ENCODE measurements around the gene BLOC1S1. TPM values are rescaled to one million over a fixed set of nuclear protein-coding genes. Genes with fewer than 3 reads are reported as not detected.

Gene BLOC1S1
- total RNA-seq (2021; ENCODE audit: unreplicated experiment) = 87.3 TPM
- polyA plus RNA-seq (2012; ENCODE audit: insufficient read length) = 118 TPM
- Bru-seq, nascent RNA = percentile 81 among the genes with signal in this experiment
- BruChase-seq, experiment 1, labeled RNA remaining after a 2-hour chase = percentile 79 among the genes with signal in this experiment
- percentile 81 among the genes with signal in this experiment for BruChase-seq, experiment 2, labeled RNA remaining after a 6-hour chase
- long read RNA-seq, transcript BLOC1S1-202 (3 exons, 525 nt) = minor isoform, 5 of 48 reads
- long read RNA-seq, transcript BLOC1S1-203 (4 exons, 571 nt) = major isoform, 34 of 48 reads
- long read RNA-seq, partial matches to known transcripts = 2 of 48 reads
- long read RNA-seq, other reads (novel, unspliced or antisense) = 0 of 48 reads

GRCh38 chr12:55715833-55716581 is at the start of gene BLOC1S1:
TSS of gene BLOC1S1 (plus strand) at chr12:55716046. CDS start at chr12:55716052, 6 bp downstream.
- POLR2A ChIA-PET = interaction anchor here (0.5 to 0.9 kb wide), 2 partner anchors 13 to 713 kb away, joined by 3 to 4 read pairs; partner anchors contain the start of gene CD63
- in situ Hi-C loops (cut with HindIII; ENCODE audit: low pct_unique_long_range_greater_than_20kb, low sequenced_read_pairs) = no loop called here
- Histone ChIP-seq H3K27me3 (ENCODE audit: control insufficient read depth, insufficient read depth, low read length) (no peaks in the 10 kb centered on the region), H3K4me3 (ENCODE audit: low read depth in 2 of 2, low read length in 2 of 2) (peak within 1 kb of the TSS; percentile 70 to 78), H3K9me3 (ENCODE audit: control insufficient read depth, insufficient read depth, low read depth, low read length) (no peaks in the 10 kb centered on the region), H3K36me3 (ENCODE audit: control insufficient read depth, insufficient read depth, low read length) (no peaks in the 10 kb centered on the region), H3K27ac (ENCODE audit: low read length) (peak within 1 kb of the TSS; percentile 93), H3K4me1 (ENCODE audit: control insufficient read depth, insufficient read depth, low read length) (peaks cover 23% of the 10 kb centered on the region)
- CTCF ChIA-PET = no interaction called here
- intact Hi-C loops (cut with micrococcal nuclease; ENCODE audit: unreplicated experiment) = no loop called here
- BruUV-seq (replicated peaks) = no TSS peak
- ATAC-seq (peak; percentile 93), DNase-seq (ENCODE audit: low read depth, low spot score) (peak; percentile 64)
- TF ChIP-seq POLR2AphosphoS5 (IDR thresholded peaks at IDR 0.05; ENCODE audit: low read depth, low read length) (no peak; the same call in 1 of the 2 replicates), SIN3A (IDR thresholded peaks at IDR 0.05; ENCODE audit: borderline replicate concordance, insufficient read depth, low read depth, low read length) (peak; percentile 91; the same call in 1 of the 2 replicates)

GRCh38 chr12:55666508-55666907 is 49.3 kb upstream of the BLOC1S1 start:
- Histone ChIP-seq H3K4me3 (ENCODE audit: low read depth in 2 of 2, low read length in 2 of 2) (no peak overlapping the region), H3K9me3 (ENCODE audit: control insufficient read depth, insufficient read depth, low read depth, low read length) (no peaks in the 10 kb centered on the region), H3K27ac (ENCODE audit: low read length) (no peak overlapping the region), H3K4me1 (ENCODE audit: control insufficient read depth, insufficient read depth, low read length) (no peaks in the 10 kb centered on the region), H3K36me3 (ENCODE audit: control insufficient read depth, insufficient read depth, low read length) (no peaks in the 10 kb centered on the region), H3K27me3 (ENCODE audit: control insufficient read depth, insufficient read depth, low read length) (no peaks in the 10 kb centered on the region)
- POLR2A ChIA-PET = no interaction called here
- ATAC-seq (no peak), DNase-seq (ENCODE audit: low read depth, low spot score) (no peak)
- TF ChIP-seq CTCF (IDR thresholded peaks at IDR 0.05) (no peak), SIN3A (IDR thresholded peaks at IDR 0.05; ENCODE audit: borderline replicate concordance, insufficient read depth, low read depth, low read length) (no peak), REST (IDR thresholded peaks at IDR 0.05; ENCODE audit: insufficient read depth in 1 of 2, low read depth in 2 of 2, low read length in 1 of 2) (no peak), POLR2AphosphoS5 (IDR thresholded peaks at IDR 0.05; ENCODE audit: low read depth, low read length) (no peak), TCF7L2 (IDR thresholded peaks at IDR 0.05; ENCODE audit: low read depth, low read length) (no peak)
- in situ Hi-C loops (cut with HindIII; ENCODE audit: low pct_unique_long_range_greater_than_20kb, low sequenced_read_pairs) = no loop called here
- no TSS peak for BruUV-seq (replicated peaks)
- CTCF ChIA-PET = interaction anchor here (0.5 to 0.9 kb wide), 3 partner anchors 15 to 80 kb away, joined by 3 to 19 read pairs (median 3); a partner anchor contains a TSS
- intact Hi-C loops (cut with micrococcal nuclease; ENCODE audit: unreplicated experiment) = no loop called here

Data from Panc1 (cell line).